Bronchial epithelial cell (primary cell): ENCODE measurements around the gene KDM4C. TPM values are rescaled to one million over a fixed set of nuclear protein-coding genes. Genes with fewer than 3 reads are reported as not detected.

Experiments
- DNase-seq: peaks from one replicate; pipeline ENCODE4 v3.0.0-alpha.2; 2010; ENCODE audit warnings: low read depth
- FAIRE-seq: peaks from 2 replicates; lab custom pipeline; 2011; peaks lifted over from hg19 to GRCh38; lab: Jason Lieb, UNC
- H3K27me3 ChIP-seq: 2 replicates; pipeline ENCODE4 v1.5.1; 2011; ENCODE audit warnings: low read length; ENCODE audit not compliant: control insufficient read depth, insufficient read depth
- H3K36me3 ChIP-seq: 2 replicates; pipeline ENCODE4 v1.5.1; 2011; ENCODE audit warnings: low read length; ENCODE audit not compliant: control insufficient read depth, insufficient read depth
- H3K4me3 ChIP-seq: 2 replicates; pipeline ENCODE4 v1.5.1; 2011; ENCODE audit warnings: mild to moderate bottlenecking, low read depth, low read length, control low read depth
- total RNA-seq: library from RNA; depleted of rRNA; stranded (reverse); fragments of >200 nt; gene quantifications from 2 replicates; pipeline ENCODE4 v1.2.1, GENCODE V29; 2014
- TF ChIP-seq, protein P1 (sequence below): IDR thresholded peaks from 2 replicates; pipeline ENCODE4 v1.5.1; 2011; ENCODE audit warnings: mild to moderate bottlenecking, moderate library complexity, low read length, control low read depth, inconsistent platforms; ENCODE audit not compliant: insufficient read depth, severe bottlenecking

Gene KDM4C
- total RNA-seq, 1 donor from 2014 or later = 36.6 TPM

DNA sequence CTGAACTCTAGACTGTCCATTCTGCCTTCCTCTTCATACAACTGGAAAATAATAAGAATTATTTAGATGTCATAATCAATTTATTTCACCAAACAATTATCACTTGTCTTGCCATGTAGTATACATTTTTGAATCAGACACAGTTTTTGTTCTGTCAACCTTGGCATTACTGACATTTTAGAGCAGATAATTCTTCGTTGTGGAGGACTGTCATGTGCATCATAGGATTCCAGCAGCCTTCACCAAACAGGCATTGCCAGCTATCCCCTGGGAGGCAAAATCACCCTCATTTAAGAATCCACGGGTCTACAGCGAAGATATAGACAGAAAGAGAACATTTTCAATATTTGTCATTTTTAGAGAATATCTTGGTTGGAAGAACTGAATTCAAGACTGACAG, 293.9 kb downstream of the KDM4C start:
- H3K27me3 ChIP-seq = no peaks in the 10 kb centered on the region
- TF ChIP-seq, protein P1, sequence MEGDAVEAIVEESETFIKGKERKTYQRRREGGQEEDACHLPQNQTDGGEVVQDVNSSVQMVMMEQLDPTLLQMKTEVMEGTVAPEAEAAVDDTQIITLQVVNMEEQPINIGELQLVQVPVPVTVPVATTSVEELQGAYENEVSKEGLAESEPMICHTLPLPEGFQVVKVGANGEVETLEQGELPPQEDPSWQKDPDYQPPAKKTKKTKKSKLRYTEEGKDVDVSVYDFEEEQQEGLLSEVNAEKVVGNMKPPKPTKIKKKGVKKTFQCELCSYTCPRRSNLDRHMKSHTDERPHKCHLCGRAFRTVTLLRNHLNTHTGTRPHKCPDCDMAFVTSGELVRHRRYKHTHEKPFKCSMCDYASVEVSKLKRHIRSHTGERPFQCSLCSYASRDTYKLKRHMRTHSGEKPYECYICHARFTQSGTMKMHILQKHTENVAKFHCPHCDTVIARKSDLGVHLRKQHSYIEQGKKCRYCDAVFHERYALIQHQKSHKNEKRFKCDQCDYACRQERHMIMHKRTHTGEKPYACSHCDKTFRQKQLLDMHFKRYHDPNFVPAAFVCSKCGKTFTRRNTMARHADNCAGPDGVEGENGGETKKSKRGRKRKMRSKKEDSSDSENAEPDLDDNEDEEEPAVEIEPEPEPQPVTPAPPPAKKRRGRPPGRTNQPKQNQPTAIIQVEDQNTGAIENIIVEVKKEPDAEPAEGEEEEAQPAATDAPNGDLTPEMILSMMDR = no peak
- FAIRE-seq (no peak), DNase-seq (no peak)
- peaks cover 1% of the 10 kb centered on the region for H3K36me3 ChIP-seq
- H3K4me3 ChIP-seq = no peak overlapping the region

DNA sequence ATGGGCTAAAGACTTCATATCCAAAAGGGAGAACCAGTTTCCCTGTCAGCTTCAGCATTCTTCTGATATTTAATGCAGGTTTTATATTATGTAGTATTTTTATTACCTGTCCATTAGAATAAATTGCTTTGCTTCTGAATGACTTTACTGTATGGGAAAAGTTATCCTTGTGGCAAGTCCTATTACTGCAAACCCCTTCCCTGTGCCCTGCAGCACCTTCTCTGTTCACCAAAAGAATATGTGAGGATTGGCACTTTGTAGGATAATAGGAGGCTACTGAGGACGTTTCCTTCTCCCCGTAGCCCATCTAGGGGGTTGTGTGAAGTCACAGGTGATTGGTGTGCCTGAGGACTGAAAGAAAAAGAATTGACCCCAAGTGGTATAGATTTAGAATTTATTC, 296.1 kb downstream of the KDM4C start:
- Histone ChIP-seq H3K27me3 (no peaks in the 10 kb centered on the region), H3K36me3 (no peaks in the 10 kb centered on the region), H3K4me3 (no peak overlapping the region)
- DNase-seq = no peak
- TF ChIP-seq, protein P1 = no peak
- FAIRE-seq = no peak

DNA sequence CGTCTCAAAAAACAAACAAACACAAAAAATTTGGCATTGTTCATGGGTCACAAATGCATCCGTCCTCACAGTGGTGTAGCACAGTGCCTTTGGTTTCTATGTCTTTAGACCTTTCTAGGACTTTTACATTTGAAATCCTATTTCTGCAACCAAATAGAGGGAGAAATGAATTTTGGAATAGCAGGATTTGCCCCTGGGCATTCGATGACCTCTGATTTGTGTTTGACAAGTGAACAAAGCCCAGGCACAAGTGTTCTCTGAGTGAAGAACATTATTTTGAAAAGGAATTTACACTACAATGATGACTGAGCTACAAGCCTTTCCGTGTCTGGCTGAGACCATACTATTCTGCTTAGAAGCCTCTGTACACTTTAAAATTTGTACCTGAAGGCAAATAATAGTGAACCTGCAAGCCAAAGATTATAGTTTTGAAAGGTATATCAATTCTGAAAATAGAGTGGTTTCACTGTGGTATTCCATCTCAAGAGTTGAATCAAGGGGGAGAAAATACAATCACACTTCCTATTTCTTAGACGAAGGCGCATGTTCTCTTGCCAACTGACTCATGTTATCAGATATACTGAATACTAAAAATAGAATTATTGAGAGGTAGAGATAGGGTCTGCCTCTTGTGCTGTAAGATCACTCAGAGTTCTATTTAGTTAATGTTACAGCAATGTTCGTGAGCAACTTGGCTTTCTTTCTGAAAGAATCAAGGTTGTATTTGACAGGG, 297.6 kb downstream of the KDM4C start:
- FAIRE-seq (no peak), DNase-seq (no peak)
- TF ChIP-seq, protein P1 = no peak
- H3K27me3 ChIP-seq = no peaks in the 10 kb centered on the region
- H3K4me3 ChIP-seq = no peak overlapping the region
- H3K36me3 ChIP-seq = no peaks in the 10 kb centered on the region

DNA sequence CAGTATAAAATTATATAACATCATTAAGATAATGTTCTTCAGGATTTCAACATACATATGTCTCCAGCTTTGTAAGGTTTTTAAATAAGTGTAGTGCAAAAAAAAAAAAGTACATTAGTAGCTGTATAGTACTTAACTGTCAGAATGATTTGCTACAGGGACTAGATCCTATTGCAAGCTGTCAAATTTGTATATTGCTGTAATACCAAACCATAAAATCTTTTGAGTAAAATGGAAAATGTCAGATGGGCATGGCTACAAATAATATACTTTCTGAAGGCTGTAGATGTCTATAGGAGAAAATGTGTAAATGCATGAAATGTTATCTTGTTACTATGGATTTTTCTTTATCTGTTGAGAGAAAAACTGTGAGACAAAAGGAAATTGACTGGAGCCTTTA, 298.5 kb downstream of the KDM4C start:
- DNase-seq = no peak
- FAIRE-seq = no peak
- TF ChIP-seq, protein P1 = no peak

DNA sequence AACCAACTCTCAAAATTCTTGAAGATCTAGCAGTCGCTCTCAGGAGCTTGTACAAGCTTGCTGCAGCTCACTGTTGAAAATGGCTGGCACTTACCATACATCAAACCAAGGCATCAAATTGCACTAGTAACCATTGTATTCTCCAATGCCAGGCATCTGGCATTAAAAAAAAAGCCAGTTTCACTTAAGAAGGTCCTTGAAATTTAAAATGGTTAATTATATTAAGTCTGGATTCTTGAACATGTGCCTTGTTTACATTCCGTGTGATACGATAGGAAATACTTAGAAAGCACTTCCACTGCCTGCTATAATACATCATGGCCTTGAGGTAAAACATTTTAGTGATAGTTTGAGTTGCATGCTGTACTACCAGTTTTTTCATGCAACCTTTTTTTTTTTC, 300.7 kb downstream of the KDM4C start:
- DNase-seq (no peak), FAIRE-seq (no peak)
- TF ChIP-seq, protein P1 = no peak
- Histone ChIP-seq H3K4me3 (no peak overlapping the region), H3K27me3 (no peaks in the 10 kb centered on the region), H3K36me3 (peaks cover 3% of the 10 kb centered on the region)

More for the DNA sequence above, 298.5 kb downstream of the KDM4C start:
- peaks cover 3% of the 10 kb centered on the region for H3K36me3 ChIP-seq
- no peak overlapping the region for H3K4me3 ChIP-seq
- H3K27me3 ChIP-seq = no peaks in the 10 kb centered on the region

DNA sequence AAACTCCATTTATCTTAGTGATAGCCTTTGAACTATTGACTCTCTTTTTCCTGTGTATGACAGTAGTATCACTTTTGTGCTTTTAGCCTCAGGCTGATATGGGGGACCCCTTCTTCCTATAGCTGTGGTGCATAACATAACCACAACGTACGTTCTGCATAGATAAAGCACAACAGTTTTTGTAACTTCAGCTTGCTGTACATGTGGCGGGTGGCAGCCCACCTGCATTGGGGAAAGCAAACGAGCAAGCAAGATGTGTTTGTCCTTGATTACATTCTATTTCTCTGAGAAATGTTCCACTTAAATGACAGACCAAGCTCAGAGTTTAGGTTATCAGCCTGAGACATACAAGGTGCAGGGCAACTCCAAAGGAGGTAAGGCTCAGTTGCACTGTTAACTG, 309.4 kb downstream of the KDM4C start:
- no peak overlapping the region for H3K4me3 ChIP-seq
- DNase-seq = no peak
- no peaks in the 10 kb centered on the region for H3K27me3 ChIP-seq
- no peak for FAIRE-seq
- TF ChIP-seq, protein P1 = no peak
- H3K36me3 ChIP-seq = no peaks in the 10 kb centered on the region
